HepG2 (cell line): ENCODE measurements around the gene NOS1. TPM values are rescaled to one million over a fixed set of nuclear protein-coding genes. Genes with fewer than 3 reads are reported as not detected.

Experiments used
- ATAC-seq: fragments of 200-7000 bp; cut with Tn5 transposase; 3 replicates; pipeline ENCODE4 v1.9.1; 2020; ENCODE audit warnings: mild to moderate bottlenecking, moderate library complexity
- BruUV-seq: library from RNA; stranded (reverse); fragments of 400-500 nt; replicated peaks from 2 replicates; lab custom pipeline; 2021; lab: Mats Ljungman, UMichigan
- CTCF ChIA-PET: fragments of 300-600 bp; formaldehyde crosslinking; extraction: SDS; loops from one replicate; lab custom pipeline; 2021; ENCODE audit warnings: low total read pairs, inconsistent platforms, low intra/inter-chr PET ratio; lab: Yijun Ruan, JAX
- POLR2A ChIA-PET: fragments of 350-600 bp; sonication (Branson Sonifier 250); formaldehyde crosslinking; loops from one replicate; lab custom pipeline; 2020; ENCODE audit warnings: antibody characterized with exemption, inconsistent platforms; lab: Yijun Ruan, JAX
- DNase-seq: peaks from one replicate; pipeline ENCODE4 v3.0.0-alpha.2; 2015; ENCODE audit warnings: low spot score
- FAIRE-seq: peaks from 3 replicates; lab custom pipeline; 2011; peaks lifted over from hg19 to GRCh38; lab: Jason Lieb, UNC
- H2AFZ ChIP-seq: one replicate; pipeline ENCODE4 v1.6.1; 2011; ENCODE audit warnings: low read length, inconsistent platforms
- H3K27ac ChIP-seq: fragments of 300-600 bp; 3 replicates; pipeline ENCODE4 v1.8.0; 2011; ENCODE audit warnings: mixed run types, mild to moderate bottlenecking, mixed read lengths, low read length, inconsistent platforms; ENCODE audit not compliant: insufficient read depth; ENCODE audit errors: extremely low read length
- H3K27me3 ChIP-seq, 2 experiments: fragments of 200-600 bp in 1 of 2; 2 replicates in 1 of 2; 3 replicates in 1 of 2; pipeline versions ENCODE4 v1.6.0 to v1.8.0; 2011; ENCODE audit warnings: low read length in 2 of 2, mild to moderate bottlenecking in 2 of 2, moderate library complexity in 2 of 2, inconsistent platforms in 1 of 2; ENCODE audit not compliant: insufficient read depth in 2 of 2, control insufficient read depth in 1 of 2
- H3K36me3 ChIP-seq, 2 experiments: fragments of 200-600 bp in 1 of 2; replicated peaks in 1 of 2; 2 replicates in 1 of 2; 3 replicates in 1 of 2; pipeline versions ENCODE4 v1.5.1 to v1.8.0; 2011; ENCODE audit warnings: low read length in 2 of 2, inconsistent platforms in 1 of 2; ENCODE audit not compliant: insufficient read depth in 2 of 2, control insufficient read depth in 1 of 2
- H3K4me1 ChIP-seq: 2 replicates; pipeline ENCODE4 v1.5.1; 2012; ENCODE audit warnings: low read length, inconsistent platforms; ENCODE audit not compliant: insufficient read depth
- H3K4me2 ChIP-seq: 2 replicates; pipeline ENCODE4 v1.6.0; 2011; ENCODE audit warnings: low read depth, low read length, inconsistent platforms
- H3K4me3 ChIP-seq, 3 experiments: fragments of 200-600 bp in 1 of 3; sonication (generic), shearing (Covaris generic) in 1 of 3; replicated peaks in 1 of 3; 2 replicates each; pipeline ENCODE4 v1.5.1; 2011 to 2016; ENCODE audit warnings: low read length in 3 of 3, inconsistent platforms in 2 of 3, low read depth in 2 of 3, mild to moderate bottlenecking in 2 of 3, control low read depth in 1 of 3, mixed read lengths in 1 of 3; ENCODE audit not compliant: insufficient read depth in 1 of 3
- H3K79me2 ChIP-seq: one replicate; pipeline ENCODE4 v1.6.1; 2011; ENCODE audit warnings: low read length, inconsistent platforms; ENCODE audit not compliant: insufficient read depth
- H3K9ac ChIP-seq: 2 replicates; pipeline ENCODE4 v1.6.0; 2011; ENCODE audit warnings: mild to moderate bottlenecking, low read depth, low read length, inconsistent platforms; ENCODE audit not compliant: insufficient read depth
- H3K9me3 ChIP-seq: 2 replicates; pipeline ENCODE4 v1.5.1; 2012; ENCODE audit warnings: mild to moderate bottlenecking, low read length
- H4K20me1 ChIP-seq: 2 replicates; pipeline ENCODE4 v1.6.0; 2011; ENCODE audit warnings: inconsistent platforms, mild to moderate bottlenecking, low read length, moderate library complexity; ENCODE audit not compliant: insufficient read depth
- FOXP4 ChIP-seq: sonication (generic); formaldehyde crosslinking; IDR thresholded peaks from 2 replicates; pipeline ENCODE4 v1.4.0; 2020; ENCODE audit warnings: missing genetic modification reagents
- HOMEZ ChIP-seq: IDR thresholded peaks from 2 replicates; pipeline ENCODE4 v1.6.1; 2016; ENCODE audit warnings: low read depth
- KDM5B ChIP-seq: sonication (generic); formaldehyde crosslinking; IDR thresholded peaks from 2 replicates; pipeline ENCODE4 v1.4.0; 2020; ENCODE audit warnings: missing genetic modification reagents, mild to moderate bottlenecking, borderline replicate concordance
- KDM6A ChIP-seq: IDR thresholded peaks from 2 replicates; pipeline ENCODE4 v1.6.1; 2016; ENCODE audit warnings: low read depth
- MBD4 ChIP-seq: IDR thresholded peaks from 2 replicates; pipeline ENCODE4 v1.6.1; 2012; ENCODE audit warnings: low read length, inconsistent platforms, borderline replicate concordance
- MZF1 ChIP-seq: sonication (generic); formaldehyde crosslinking; IDR thresholded peaks from 2 replicates; pipeline ENCODE4 v1.8.1; 2023; ENCODE audit warnings: mild to moderate bottlenecking, missing genetic modification reagents, borderline replicate concordance
- NFE2 ChIP-seq: sonication (generic); formaldehyde crosslinking; IDR thresholded peaks from 2 replicates; pipeline ENCODE4 v1.4.0; 2020; ENCODE audit warnings: missing genetic modification reagents
- PHF8 ChIP-seq: sonication (generic); formaldehyde crosslinking; IDR thresholded peaks from 2 replicates; pipeline ENCODE4 v1.5.0; 2020; ENCODE audit warnings: missing genetic modification reagents
- REPIN1 ChIP-seq: sonication (generic); formaldehyde crosslinking; IDR thresholded peaks from 2 replicates; pipeline ENCODE4 v1.8.0; 2022; ENCODE audit warnings: missing genetic modification reagents, low read depth, mild to moderate bottlenecking, borderline replicate concordance
- SATB2 ChIP-seq: sonication (generic); formaldehyde crosslinking; IDR thresholded peaks from 2 replicates; pipeline ENCODE4 v1.5.0; 2020; ENCODE audit warnings: missing genetic modification reagents
- STAT5B ChIP-seq: sonication (generic); formaldehyde crosslinking; IDR thresholded peaks from 2 replicates; pipeline ENCODE4 v1.4.0; 2020; ENCODE audit warnings: missing genetic modification reagents
- ZBTB3 ChIP-seq: sonication (generic); formaldehyde crosslinking; IDR thresholded peaks from 2 replicates; pipeline ENCODE4 v1.4.0; 2020; ENCODE audit warnings: low read depth, mild to moderate bottlenecking, moderate library complexity, missing genetic modification reagents, borderline replicate concordance
- ZNF234 ChIP-seq: sonication (generic); formaldehyde crosslinking; conservative IDR thresholded peaks from 2 replicates; pipeline ENCODE4 v1.5.1; 2020; ENCODE audit warnings: mild to moderate bottlenecking, missing genetic modification reagents
- ZNF367 ChIP-seq: sonication (generic); formaldehyde crosslinking; IDR thresholded peaks from 2 replicates; pipeline ENCODE4 v1.4.0; 2020; ENCODE audit warnings: missing genetic modification reagents, borderline replicate concordance
- ZNF570 ChIP-seq: sonication (generic); formaldehyde crosslinking; IDR thresholded peaks from 2 replicates; pipeline ENCODE4 v1.4.0; 2020; ENCODE audit warnings: mild to moderate bottlenecking, missing genetic modification reagents, borderline replicate concordance
- ZNF691 ChIP-seq: sonication (generic); formaldehyde crosslinking; IDR thresholded peaks from 2 replicates; pipeline ENCODE4 v1.4.0; 2020; ENCODE audit warnings: missing genetic modification reagents, low read depth, mild to moderate bottlenecking, borderline replicate concordance
- ZNF713 ChIP-seq: sonication (generic); formaldehyde crosslinking; IDR thresholded peaks from 2 replicates; pipeline ENCODE4 v1.4.0; 2020; ENCODE audit warnings: mild to moderate bottlenecking, missing genetic modification reagents
- ZNF792 ChIP-seq: IDR thresholded peaks from 2 replicates; pipeline ENCODE4 v1.6.1; 2016
- WGBS: methylation state at CpG from one replicate; pipeline ENCODE4 v1.1.6; 2017; ENCODE audit warnings: low lambda C conversion rate; 5-methylcytosine and 5-hydroxymethylcytosine counted together
- in situ Hi-C: cut with HindIII; loops from 2 replicates; pipeline ENCODE4 v1.10.0; 2017; ENCODE audit warnings: low pct_unique_long_range_greater_than_20kb; ENCODE audit not compliant: extremely low pct_ligation_motif_present
- intact Hi-C: fragments of 100-400 bp; cut with micrococcal nuclease; formaldehyde crosslinking; loops from one replicate; pipeline ENCODE4 v1.10.0; 2022; ENCODE audit not compliant: unreplicated experiment
- polyA plus RNA-seq, 8 experiments: library from polyadenylated mRNA; depleted of rRNA in 3 of 8; stranded (reverse) in 7 of 8; unstranded in 1 of 8; fragments of >200 nt; fragmentation: Illumina TruSeq in 4 of 8; extraction: Trizol in 4 of 8; gene quantifications; 2 replicates each; pipeline versions ENCODE4 v1.2.1 to v1.2.3, GENCODE V29; 2011 to 2016; ENCODE audit warnings: low read depth in 4 of 8, missing spikeins in 1 of 8, mixed read lengths in 1 of 8; ENCODE audit not compliant: insufficient read depth in 1 of 8
- total RNA-seq, 5 experiments: library from RNA; depleted of rRNA; stranded (reverse); fragments of >200 nt; fragmentation: Illumina TruSeq; extraction: Trizol; gene quantifications; 2 replicates each; pipeline ENCODE4 v1.2.3, GENCODE V29; 2016; ENCODE audit warnings: low read depth in 1 of 5
- TF ChIP-seq, protein P1 (sequence below), 2 experiments: fragments of 450-650 bp in 1 of 2; sonication (generic) in 1 of 2; formaldehyde crosslinking; IDR thresholded peaks; 2 replicates each; pipeline versions ENCODE4 v1.5.0 to v1.8.0; 2020 to 2022; ENCODE audit warnings: mild to moderate bottlenecking in 1 of 2, missing genetic modification reagents in 1 of 2
- TF ChIP-seq, protein P2 (sequence below): IDR thresholded peaks from 2 replicates; pipeline ENCODE4 v1.6.1; 2016; ENCODE audit warnings: missing genetic modification reagents, missing compliant biosample characterization

Gene NOS1
- total and polyA plus RNA-seq, 2 of the 13 experiments (the other 11 are each of a cell fraction or from before 2014, with no cell fraction given), result not detected

GRCh38 chr12:117162167-117162539, 199.3 kb downstream of the NOS1 start:
- H3K4me3 ChIP-seq, result no peak overlapping the region
- no peak overlapping the region for H3K27ac ChIP-seq

More at GRCh38 chr12:117162167-117162539, 199.3 kb downstream of the NOS1 start:
- CTCF ChIA-PET, result no interaction called here
- in situ Hi-C loops (no loop called here), intact Hi-C loops (no loop called here)
- peaks cover 36 to 93% of the 10 kb centered on the region in 2 experiments for H3K36me3 ChIP-seq
- no peaks in the 10 kb centered on the region for H3K9me3 ChIP-seq
- no peak for TF ChIP-seq ZNF691 (CRISPR knock-in tag)
- no peak for TF ChIP-seq HOMEZ
- no peak for TF ChIP-seq PHF8 (CRISPR knock-in tag)
- TF ChIP-seq ZNF570 (CRISPR knock-in tag), result no peak
- TF ChIP-seq ZNF792 (CRISPR knock-in tag), result no peak
- TF ChIP-seq ZNF367 (CRISPR knock-in tag), result no peak
- TF ChIP-seq KDM5B, result no peak
- no peak for TF ChIP-seq MBD4
- no peak for TF ChIP-seq ZNF713 (CRISPR knock-in tag)
- no peak for TF ChIP-seq SATB2
- TF ChIP-seq REPIN1 (CRISPR knock-in tag), result no peak
- TF ChIP-seq NFE2 (CRISPR knock-in tag), result no peak
- no peak for TF ChIP-seq FOXP4 (CRISPR knock-in tag)
- TF ChIP-seq STAT5B (CRISPR knock-in tag), result no peak
- TF ChIP-seq, protein P1, sequence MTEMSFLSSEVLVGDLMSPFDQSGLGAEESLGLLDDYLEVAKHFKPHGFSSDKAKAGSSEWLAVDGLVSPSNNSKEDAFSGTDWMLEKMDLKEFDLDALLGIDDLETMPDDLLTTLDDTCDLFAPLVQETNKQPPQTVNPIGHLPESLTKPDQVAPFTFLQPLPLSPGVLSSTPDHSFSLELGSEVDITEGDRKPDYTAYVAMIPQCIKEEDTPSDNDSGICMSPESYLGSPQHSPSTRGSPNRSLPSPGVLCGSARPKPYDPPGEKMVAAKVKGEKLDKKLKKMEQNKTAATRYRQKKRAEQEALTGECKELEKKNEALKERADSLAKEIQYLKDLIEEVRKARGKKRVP (CRISPR knock-in tag; IDR thresholded peaks at IDR 0.05), result no peak
- TF ChIP-seq ZNF234 (CRISPR knock-in tag), result no peak
- no peak for TF ChIP-seq MZF1 (CRISPR knock-in tag)
- TF ChIP-seq KDM6A (CRISPR knock-in tag), result no peak
- no peak for TF ChIP-seq ZBTB3 (CRISPR knock-in tag)
- TF ChIP-seq, protein P2, sequence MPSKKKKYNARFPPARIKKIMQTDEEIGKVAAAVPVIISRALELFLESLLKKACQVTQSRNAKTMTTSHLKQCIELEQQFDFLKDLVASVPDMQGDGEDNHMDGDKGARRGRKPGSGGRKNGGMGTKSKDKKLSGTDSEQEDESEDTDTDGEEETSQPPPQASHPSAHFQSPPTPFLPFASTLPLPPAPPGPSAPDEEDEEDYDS (CRISPR knock-in tag), result no peak
- no peak for FAIRE-seq
- WGBS, result 100% methylated on average over 8 of the region's 8 CpGs
- no peaks in the 10 kb centered on the region; a peak in 1 of 5 replicates for H3K27me3 ChIP-seq
- no TSS peak for BruUV-seq
- H4K20me1 ChIP-seq, result no peaks in the 10 kb centered on the region
- H3K4me1 ChIP-seq, result no peaks in the 10 kb centered on the region
- no peak for ATAC-seq
- POLR2A ChIA-PET, result no interaction called here
- DNase-seq, result no peak
- H3K79me2 ChIP-seq, result no peaks in the 10 kb centered on the region
- no peak overlapping the region for H2AFZ ChIP-seq
- H3K4me2 ChIP-seq, result no peak overlapping the region
- no peak overlapping the region for H3K9ac ChIP-seq
